HEK293 (cell line): ENCODE results near the gene ACKR4.

Experiments used
- CTCF ChIA-PET: fragments of 350-600 bp; formaldehyde crosslinking; extraction: SDS; loops from one replicate; lab custom pipeline; 2021; ENCODE audit warnings: antibody characterized with exemption; lab: Yijun Ruan, JAX
- POLR2A ChIA-PET: fragments of 300-600 bp; formaldehyde crosslinking; extraction: SDS; loops from one replicate; lab custom pipeline; 2020; ENCODE audit warnings: antibody characterized with exemption, inconsistent platforms; lab: Yijun Ruan, JAX
- H3K27ac ChIP-seq: fragments of 200-500 bp; sonication (Bioruptor generic); 2 replicates; pipeline ENCODE4 v1.5.1; 2014; ENCODE audit warnings: low read depth, low read length, control low read depth, inconsistent platforms; ENCODE audit errors: extremely low read depth
- H3K36me3 ChIP-seq, 2 experiments: fragments of 200-500 bp in 1 of 2; sonication (Bioruptor generic) in 1 of 2; 1 replicate in 1 of 2; 2 replicates in 1 of 2; pipeline ENCODE4 v1.5.1; 2014 to 2017; ENCODE audit warnings: inconsistent platforms in 2 of 2, low read length in 2 of 2; ENCODE audit not compliant: control insufficient read depth in 2 of 2, insufficient read depth in 1 of 2
- H3K4me1 ChIP-seq: fragments of 200-500 bp; sonication (Bioruptor generic); 2 replicates; pipeline ENCODE4 v1.5.1; 2014; ENCODE audit warnings: mild to moderate bottlenecking, low read length, inconsistent platforms; ENCODE audit not compliant: control insufficient read depth, insufficient read depth
- H3K4me3 ChIP-seq: 2 replicates; pipeline ENCODE4 v1.5.1; 2011; ENCODE audit warnings: low read depth, mild to moderate bottlenecking, control low read depth, low read length, moderate library complexity
- H3K9me3 ChIP-seq: fragments of 200-500 bp; sonication (Bioruptor generic); 2 replicates; pipeline ENCODE4 v1.5.1; 2014; ENCODE audit warnings: low read depth, low read length, inconsistent platforms; ENCODE audit not compliant: control insufficient read depth, insufficient read depth
- PRDM10 ChIP-seq: fragments of 450-650 bp; formaldehyde crosslinking; IDR thresholded peaks from 2 replicates; pipeline ENCODE4 v1.5.1; 2016; ENCODE audit warnings: missing biosample characterization, missing genetic modification characterization
- TSHZ1 ChIP-seq: fragments of 450-650 bp; formaldehyde crosslinking; IDR thresholded peaks from 2 replicates; pipeline ENCODE4 v1.5.1; 2016; ENCODE audit warnings: missing biosample characterization, missing genetic modification characterization, borderline replicate concordance
- YY2 ChIP-seq: fragments of 450-650 bp; formaldehyde crosslinking; IDR thresholded peaks from 2 replicates; pipeline ENCODE4 v1.5.1; 2016; ENCODE audit warnings: missing biosample characterization, missing genetic modification characterization
- ZBTB21 ChIP-seq: fragments of 450-650 bp; formaldehyde crosslinking; IDR thresholded peaks from 2 replicates; pipeline ENCODE4 v1.5.1; 2017; ENCODE audit warnings: missing biosample characterization, missing genetic modification characterization
- ZBTB49 ChIP-seq: fragments of 450-650 bp; formaldehyde crosslinking; IDR thresholded peaks from 2 replicates; pipeline ENCODE4 v1.5.1; 2016; ENCODE audit warnings: missing biosample characterization, missing genetic modification characterization, low read depth
- ZNF133 ChIP-seq: fragments of 450-650 bp; formaldehyde crosslinking; IDR thresholded peaks from 2 replicates; pipeline ENCODE4 v1.5.1; 2016; ENCODE audit warnings: missing biosample characterization, missing genetic modification characterization
- ZNF146 ChIP-seq: fragments of 450-650 bp; formaldehyde crosslinking; IDR thresholded peaks from 2 replicates; pipeline ENCODE4 v1.5.1; 2016; ENCODE audit warnings: missing biosample characterization, missing genetic modification characterization
- ZNF155 ChIP-seq: fragments of 450-650 bp; formaldehyde crosslinking; IDR thresholded peaks from 2 replicates; pipeline ENCODE4 v1.5.1; 2016; ENCODE audit warnings: missing biosample characterization, missing genetic modification characterization
- ZNF211 ChIP-seq: fragments of 450-650 bp; formaldehyde crosslinking; IDR thresholded peaks from 2 replicates; pipeline ENCODE4 v1.5.1; 2016; ENCODE audit warnings: low read depth, missing biosample characterization, missing genetic modification characterization
- ZNF335 ChIP-seq: fragments of 450-650 bp; formaldehyde crosslinking; conservative IDR thresholded peaks from 2 replicates; pipeline ENCODE4 v1.5.1; 2016; ENCODE audit warnings: missing biosample characterization, missing genetic modification characterization
- ZNF350 ChIP-seq: fragments of 450-650 bp; formaldehyde crosslinking; IDR thresholded peaks from 2 replicates; pipeline ENCODE4 v1.5.0; 2017; ENCODE audit warnings: missing biosample characterization, mild to moderate bottlenecking, missing genetic modification characterization
- ZNF423 ChIP-seq: fragments of 450-650 bp; formaldehyde crosslinking; IDR thresholded peaks from 2 replicates; pipeline ENCODE4 v1.5.1; 2016; ENCODE audit warnings: missing biosample characterization, missing genetic modification characterization
- ZNF580 ChIP-seq: fragments of 450-650 bp; formaldehyde crosslinking; IDR thresholded peaks from 2 replicates; pipeline ENCODE4 v1.5.1; 2016; ENCODE audit warnings: missing biosample characterization, missing genetic modification characterization
- ZNF629 ChIP-seq: fragments of 450-650 bp; formaldehyde crosslinking; IDR thresholded peaks from 2 replicates; pipeline ENCODE4 v1.5.1; 2017; ENCODE audit warnings: missing biosample characterization, missing genetic modification characterization
- ZNF664 ChIP-seq: fragments of 450-650 bp; formaldehyde crosslinking; IDR thresholded peaks from 2 replicates; pipeline ENCODE4 v1.5.1; 2016; ENCODE audit warnings: missing biosample characterization, missing genetic modification characterization
- ZNF707 ChIP-seq: fragments of 450-650 bp; formaldehyde crosslinking; IDR thresholded peaks from 2 replicates; pipeline ENCODE4 v1.5.1; 2016; ENCODE audit warnings: missing biosample characterization, missing genetic modification characterization
- ZNF777 ChIP-seq: fragments of 450-650 bp; formaldehyde crosslinking; IDR thresholded peaks from 2 replicates; pipeline ENCODE4 v1.5.1; 2017; ENCODE audit warnings: missing biosample characterization, missing genetic modification characterization, borderline replicate concordance
- ZNF843 ChIP-seq: fragments of 450-650 bp; formaldehyde crosslinking; IDR thresholded peaks from 2 replicates; pipeline ENCODE4 v1.5.1; 2016; ENCODE audit warnings: missing biosample characterization, missing genetic modification characterization
- ZSCAN5A ChIP-seq: fragments of 450-650 bp; formaldehyde crosslinking; IDR thresholded peaks from 2 replicates; pipeline ENCODE4 v1.5.1; 2016; ENCODE audit warnings: missing biosample characterization, missing genetic modification characterization
- ZXDB ChIP-seq: fragments of 450-650 bp; formaldehyde crosslinking; IDR thresholded peaks from 2 replicates; pipeline ENCODE4 v1.5.1; 2016; ENCODE audit warnings: missing biosample characterization, missing genetic modification characterization
- TF ChIP-seq, protein P1 (sequence below): fragments of 450-650 bp; formaldehyde crosslinking; IDR thresholded peaks from 2 replicates; pipeline ENCODE4 v1.5.1; 2016; ENCODE audit warnings: missing biosample characterization, missing genetic modification characterization

Gene ACKR4

DNA sequence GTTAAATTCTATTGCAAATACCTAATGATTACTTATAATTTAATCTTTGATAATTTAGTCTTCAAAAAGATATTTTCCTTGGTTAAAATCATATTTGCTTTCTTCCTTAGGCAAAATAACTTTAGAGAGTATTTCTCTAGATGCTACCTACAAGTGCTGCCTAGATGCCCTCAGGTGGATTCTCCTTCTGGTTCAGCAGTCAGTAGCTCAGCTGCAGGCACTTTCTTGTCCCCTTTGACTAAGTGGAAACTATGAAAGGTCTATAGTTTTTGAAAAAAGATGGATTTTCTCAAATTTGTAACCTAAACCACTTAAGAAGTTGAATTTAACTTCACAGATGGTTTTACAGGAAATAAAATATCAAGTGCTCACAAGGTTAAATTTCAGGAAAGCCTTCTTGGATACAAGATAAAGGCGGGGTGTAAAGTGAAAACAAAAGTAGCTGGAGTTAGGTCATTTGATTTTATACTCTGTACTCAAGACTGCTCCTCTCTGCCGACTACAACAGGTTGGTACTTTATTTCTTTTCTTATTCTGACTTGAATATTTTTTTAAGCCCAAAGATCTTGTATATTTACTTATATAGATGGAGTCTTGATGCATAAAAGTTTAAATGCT, at the start of gene ACKR4:
ACKR4 (plus strand) TSS at position 455 of the 618 bp plus-strand sequence. CDS start 3,128 bp downstream, outside the sequence.
- Histone ChIP-seq H3K36me3 (peaks cover 0 to 7% of the 10 kb centered on the region in 2 experiments; a peak in 1 of 3 replicates), H3K4me1 (no peaks in the 10 kb centered on the region), H3K4me3 (no peak within 1 kb of the TSS), H3K27ac (no peak within 1 kb of the TSS), H3K9me3 (no peaks in the 10 kb centered on the region)
- ChIA-PET POLR2A (no interaction called here), CTCF (interaction anchor here (0.6 kb wide), 1 partner anchor 428 kb away, joined by 3 read pairs; no protein-coding TSS in a partner anchor)
- TF ChIP-seq ZNF580 (tag by site-specific recombination) (no peak), ZNF707 (no peak), ZNF146 (no peak), ZNF777 (tag by site-specific recombination) (no peak), ZNF133 (tag by site-specific recombination) (no peak)

GRCh38 chr3:132549169-132549568, 47.9 kb upstream of the ACKR4 start:
- no peak overlapping the region for H3K4me3 ChIP-seq
- no peak overlapping the region for H3K27ac ChIP-seq
- no peak for TF ChIP-seq PRDM10 (tag by site-specific recombination)
- TF ChIP-seq ZNF211, result no peak
- TF ChIP-seq ZNF664 (tag by site-specific recombination), result no peak
- TF ChIP-seq ZNF423 (tag by site-specific recombination), result no peak
- TF ChIP-seq ZNF155 (tag by site-specific recombination), result no peak
- TF ChIP-seq ZBTB21 (tag by site-specific recombination), result no peak
- no peak for TF ChIP-seq YY2
- TF ChIP-seq ZSCAN5A, result no peak
- TF ChIP-seq ZXDB, result no peak
- TF ChIP-seq ZNF350 (tag by site-specific recombination), result no peak
- TF ChIP-seq ZBTB49 (tag by site-specific recombination), result no peak
- TF ChIP-seq ZNF843 (tag by site-specific recombination), result no peak
- no peak for TF ChIP-seq ZNF580 (tag by site-specific recombination)
- no peak for TF ChIP-seq ZNF629 (tag by site-specific recombination)
- no peak for TF ChIP-seq TSHZ1 (tag by site-specific recombination)
- TF ChIP-seq, protein P1, sequence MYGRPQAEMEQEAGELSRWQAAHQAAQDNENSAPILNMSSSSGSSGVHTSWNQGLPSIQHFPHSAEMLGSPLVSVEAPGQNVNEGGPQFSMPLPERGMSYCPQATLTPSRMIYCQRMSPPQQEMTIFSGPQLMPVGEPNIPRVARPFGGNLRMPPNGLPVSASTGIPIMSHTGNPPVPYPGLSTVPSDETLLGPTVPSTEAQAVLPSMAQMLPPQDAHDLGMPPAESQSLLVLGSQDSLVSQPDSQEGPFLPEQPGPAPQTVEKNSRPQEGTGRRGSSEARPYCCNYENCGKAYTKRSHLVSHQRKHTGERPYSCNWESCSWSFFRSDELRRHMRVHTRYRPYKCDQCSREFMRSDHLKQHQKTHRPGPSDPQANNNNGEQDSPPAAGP (tag by site-specific recombination), result no peak
- no peak for TF ChIP-seq ZNF335 (tag by site-specific recombination)
- CTCF ChIA-PET, result interaction anchor here (1.8 kb wide), 1 partner anchor 14 kb away, joined by 4 read pairs; no protein-coding TSS in a partner anchor
- H3K36me3 ChIP-seq, result no peaks in the 10 kb centered on the region
- H3K4me1 ChIP-seq, result no peaks in the 10 kb centered on the region
- POLR2A ChIA-PET, result no interaction called here
- no peaks in the 10 kb centered on the region for H3K9me3 ChIP-seq
